ENCODE measurements around the gene KMT2B. TPM values are rescaled to one million over a fixed set of nuclear protein-coding genes. Genes with fewer than 3 reads are reported as not detected.
A peak's percentile ranks its signal among the peaks of the same experiment; 100 is the strongest.

The KMT2B gene
- total and polyA plus RNA-seq, 2 experiments from 2014 or later: 15.8 to 49.8 TPM

GRCh38 chr19:35748106-35749020 is 30.6 kb downstream of the KMT2B start, which contains the start of gene LIN37:
Gene LIN37, plus strand, starts transcription at chr19:35748576. Its CDS starts 149 bp downstream, at chr19:35748725.
- peak within 1 kb of the TSS; percentile 74 for H3K4me2 ChIP-seq
- no peaks in the 10 kb centered on the region for H3K27me3 ChIP-seq (ENCODE audit: insufficient read depth)
- TF ChIP-seq ZNF114 (CRISPR knock-in tag; IDR thresholded peaks at IDR 0.05) (no peak), ZNF462 (CRISPR knock-in tag; IDR thresholded peaks at IDR 0.05) (no peak), ETS1 (IDR thresholded peaks at IDR 0.05) (peak; percentile 99), STAT1 (IDR thresholded peaks at IDR 0.05; ENCODE audit: unreplicated experiment) (no peak), ZNF331 (CRISPR knock-in tag; IDR thresholded peaks at IDR 0.05; ENCODE audit: low read depth) (no peak), JUNB (IDR thresholded peaks at IDR 0.05; ENCODE audit: unreplicated experiment) (no peak), EZH2phosphoT487 (IDR thresholded peaks at IDR 0.05; ENCODE audit: unreplicated experiment) (no peak), POLR2AphosphoS5 (IDR thresholded peaks at IDR 0.05; ENCODE audit: low read depth) (peak; percentile 71), CREB1 (CRISPR knock-in tag; IDR thresholded peaks at IDR 0.05; ENCODE audit: low read depth) (peak; percentile 86), NANOG (IDR thresholded peaks at IDR 0.05; ENCODE audit: borderline replicate concordance) (peak; percentile 61; the same call in 1 of the 2 replicates)
- TF ChIP-seq, protein P1, sequence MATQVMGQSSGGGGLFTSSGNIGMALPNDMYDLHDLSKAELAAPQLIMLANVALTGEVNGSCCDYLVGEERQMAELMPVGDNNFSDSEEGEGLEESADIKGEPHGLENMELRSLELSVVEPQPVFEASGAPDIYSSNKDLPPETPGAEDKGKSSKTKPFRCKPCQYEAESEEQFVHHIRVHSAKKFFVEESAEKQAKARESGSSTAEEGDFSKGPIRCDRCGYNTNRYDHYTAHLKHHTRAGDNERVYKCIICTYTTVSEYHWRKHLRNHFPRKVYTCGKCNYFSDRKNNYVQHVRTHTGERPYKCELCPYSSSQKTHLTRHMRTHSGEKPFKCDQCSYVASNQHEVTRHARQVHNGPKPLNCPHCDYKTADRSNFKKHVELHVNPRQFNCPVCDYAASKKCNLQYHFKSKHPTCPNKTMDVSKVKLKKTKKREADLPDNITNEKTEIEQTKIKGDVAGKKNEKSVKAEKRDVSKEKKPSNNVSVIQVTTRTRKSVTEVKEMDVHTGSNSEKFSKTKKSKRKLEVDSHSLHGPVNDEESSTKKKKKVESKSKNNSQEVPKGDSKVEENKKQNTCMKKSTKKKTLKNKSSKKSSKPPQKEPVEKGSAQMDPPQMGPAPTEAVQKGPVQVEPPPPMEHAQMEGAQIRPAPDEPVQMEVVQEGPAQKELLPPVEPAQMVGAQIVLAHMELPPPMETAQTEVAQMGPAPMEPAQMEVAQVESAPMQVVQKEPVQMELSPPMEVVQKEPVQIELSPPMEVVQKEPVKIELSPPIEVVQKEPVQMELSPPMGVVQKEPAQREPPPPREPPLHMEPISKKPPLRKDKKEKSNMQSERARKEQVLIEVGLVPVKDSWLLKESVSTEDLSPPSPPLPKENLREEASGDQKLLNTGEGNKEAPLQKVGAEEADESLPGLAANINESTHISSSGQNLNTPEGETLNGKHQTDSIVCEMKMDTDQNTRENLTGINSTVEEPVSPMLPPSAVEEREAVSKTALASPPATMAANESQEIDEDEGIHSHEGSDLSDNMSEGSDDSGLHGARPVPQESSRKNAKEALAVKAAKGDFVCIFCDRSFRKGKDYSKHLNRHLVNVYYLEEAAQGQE (IDR thresholded peaks at IDR 0.05; ENCODE audit: unreplicated experiment): no peak
- TF ChIP-seq, protein P2, sequence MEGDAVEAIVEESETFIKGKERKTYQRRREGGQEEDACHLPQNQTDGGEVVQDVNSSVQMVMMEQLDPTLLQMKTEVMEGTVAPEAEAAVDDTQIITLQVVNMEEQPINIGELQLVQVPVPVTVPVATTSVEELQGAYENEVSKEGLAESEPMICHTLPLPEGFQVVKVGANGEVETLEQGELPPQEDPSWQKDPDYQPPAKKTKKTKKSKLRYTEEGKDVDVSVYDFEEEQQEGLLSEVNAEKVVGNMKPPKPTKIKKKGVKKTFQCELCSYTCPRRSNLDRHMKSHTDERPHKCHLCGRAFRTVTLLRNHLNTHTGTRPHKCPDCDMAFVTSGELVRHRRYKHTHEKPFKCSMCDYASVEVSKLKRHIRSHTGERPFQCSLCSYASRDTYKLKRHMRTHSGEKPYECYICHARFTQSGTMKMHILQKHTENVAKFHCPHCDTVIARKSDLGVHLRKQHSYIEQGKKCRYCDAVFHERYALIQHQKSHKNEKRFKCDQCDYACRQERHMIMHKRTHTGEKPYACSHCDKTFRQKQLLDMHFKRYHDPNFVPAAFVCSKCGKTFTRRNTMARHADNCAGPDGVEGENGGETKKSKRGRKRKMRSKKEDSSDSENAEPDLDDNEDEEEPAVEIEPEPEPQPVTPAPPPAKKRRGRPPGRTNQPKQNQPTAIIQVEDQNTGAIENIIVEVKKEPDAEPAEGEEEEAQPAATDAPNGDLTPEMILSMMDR (conservative IDR thresholded peaks at IDR 0.05; ENCODE audit: low read depth in 2 of 2): no peak
- no peaks in the 10 kb centered on the region for H3K36me3 ChIP-seq (ENCODE audit: insufficient read depth)
- no peak within 1 kb of the TSS for H3K27ac ChIP-seq (ENCODE audit: low read depth)
- no peaks in the 10 kb centered on the region for H3K9me2 ChIP-seq (ENCODE audit: insufficient read depth)
- Mint-ChIP-seq H3K27me3 (ENCODE audit: insufficient read depth, low read depth, poor library complexity) (peaks cover 7% of the 10 kb centered on the region), H3K9me3 (no peaks in the 10 kb centered on the region; the same call in 1 of the 3 replicates), H3K27ac (peak within 1 kb of the TSS; percentile 96), H3K4me3 (peak within 1 kb of the TSS; percentile 97), H3K4me1 (peaks cover 20% of the 10 kb centered on the region), H3K36me3 (ENCODE audit: low read depth) (peaks cover 2% of the 10 kb centered on the region; the same call in 2 of the 3 replicates)
- H4K20me1 ChIP-seq (replicated peaks; ENCODE audit: insufficient read depth): no peaks in the 10 kb centered on the region
- H2AFZ ChIP-seq: 0 out of 2 replicates have a peak within 1 kb of the TSS, but pooled peaks have one; percentile 23
- ATAC-seq (peak; percentile 78), DNase-seq (ENCODE audit: low spot score) (peak; percentile 100)
- H3K4me1 ChIP-seq (ENCODE audit: insufficient read depth): peaks cover 15% of the 10 kb centered on the region
- no peaks in the 10 kb centered on the region for H3F3A ChIP-seq (replicated peaks; ENCODE audit: low read depth)
- H3K4me3 ChIP-seq: peak within 1 kb of the TSS; percentile 66
- H3K79me2 ChIP-seq (replicated peaks; ENCODE audit: insufficient read depth): peaks cover 14% of the 10 kb centered on the region
